OCI-LY7 (cell line): ENCODE results near the gene TMC8. TPM values are rescaled to one million over a fixed set of nuclear protein-coding genes. Genes with fewer than 3 reads are reported as not detected.

ENCODE experiments used
- BruUV-seq: library from RNA; stranded (reverse); fragments of 400-500 nt; replicated peaks from 2 replicates; lab custom pipeline; 2021; lab: Mats Ljungman, UMichigan
- CTCF ChIA-PET: fragments of 300-600 bp; sonication (Branson Sonifier 250); formaldehyde crosslinking; loops from one replicate; lab custom pipeline; 2022; ENCODE audit warnings: antibody characterized with exemption; ENCODE audit not compliant: unreplicated experiment; lab: Charles Lee
- POLR2A ChIA-PET: fragments of 300-600 bp; sonication (Branson Sonifier 250); formaldehyde crosslinking; loops from one replicate; lab custom pipeline; 2022; ENCODE audit warnings: antibody characterized with exemption; lab: Charles Lee
- DNase-seq: peaks from one replicate; pipeline ENCODE4 v3.0.0-alpha.2; 2015; ENCODE audit warnings: low spot score
- H2AFZ ChIP-seq: fragments of 200-600 bp; sonication (generic), shearing (Covaris generic); 2 replicates; pipeline ENCODE4 v1.6.1; 2014; ENCODE audit warnings: mild to moderate bottlenecking, antibody characterized with exemption, low read length, moderate library complexity
- H3K27ac ChIP-seq: fragments of 200-600 bp; sonication (generic); 2 replicates; pipeline ENCODE4 v1.5.1; 2014; ENCODE audit warnings: mixed run types, low read depth, mild to moderate bottlenecking, moderate library complexity, low read length, inconsistent platforms; ENCODE audit not compliant: poor library complexity, severe bottlenecking
- H3K36me3 ChIP-seq: fragments of 200-600 bp; sonication (generic); 2 replicates; pipeline ENCODE4 v1.6.1; 2014; ENCODE audit warnings: mild to moderate bottlenecking, antibody characterized with exemption, low read length, moderate library complexity, mixed read lengths; ENCODE audit not compliant: insufficient read depth
- H3K4me1 ChIP-seq: fragments of 200-600 bp; sonication (generic); 2 replicates; pipeline ENCODE4 v1.5.1; 2014; ENCODE audit warnings: mild to moderate bottlenecking, low read length; ENCODE audit not compliant: insufficient read depth, poor library complexity, severe bottlenecking
- H3K4me2 ChIP-seq: fragments of 200-600 bp; sonication (generic); 2 replicates; pipeline ENCODE4 v1.6.1; 2014; ENCODE audit warnings: mild to moderate bottlenecking, low read length
- H3K4me3 ChIP-seq: fragments of 200-600 bp; sonication (generic); 2 replicates; pipeline ENCODE4 v1.5.1; 2014; ENCODE audit warnings: mild to moderate bottlenecking, low read depth, low read length; ENCODE audit not compliant: poor library complexity, severe bottlenecking
- H3K79me2 ChIP-seq: fragments of 200-600 bp; sonication (generic); 2 replicates; pipeline ENCODE4 v1.6.1; 2016; ENCODE audit warnings: low read depth, mild to moderate bottlenecking, low read length, moderate library complexity, mixed read lengths; ENCODE audit not compliant: insufficient read depth
- H3K9me2 ChIP-seq: fragments of 200-600 bp; sonication (generic); 2 replicates; pipeline ENCODE4 v1.6.1; 2016; ENCODE audit warnings: mild to moderate bottlenecking, low read length, mixed read lengths; ENCODE audit not compliant: insufficient read depth
- H3K9me3 ChIP-seq: fragments of 200-600 bp; sonication (generic); 2 replicates; pipeline ENCODE4 v1.6.1; 2014; ENCODE audit warnings: mild to moderate bottlenecking, mixed run types, low read length, mixed read lengths
- H4K20me1 ChIP-seq: fragments of 200-600 bp; sonication (generic); 2 replicates; pipeline ENCODE4 v1.6.1; 2014; ENCODE audit warnings: mild to moderate bottlenecking, antibody characterized with exemption, low read length, moderate library complexity, mixed read lengths; ENCODE audit not compliant: insufficient read depth
- CTCF ChIP-seq: fragments of 200-600 bp; sonication (generic); conservative IDR thresholded peaks from 2 replicates; pipeline ENCODE4 v1.5.1; 2014; ENCODE audit warnings: mild to moderate bottlenecking, antibody characterized with exemption, low read length, moderate library complexity, mixed read lengths
- EZH2phosphoT487 ChIP-seq: fragments of 200-600 bp; sonication (generic); IDR thresholded peaks from 2 replicates; pipeline ENCODE4 v1.6.1; 2018; ENCODE audit warnings: low read depth, borderline replicate concordance, mild to moderate bottlenecking, mixed run types, antibody characterized with exemption, low read length, moderate library complexity, mixed read lengths
- intact Hi-C: fragments of 100-400 bp; cut with micrococcal nuclease; formaldehyde crosslinking; loops from one replicate; pipeline ENCODE4 v1.10.0; 2022; ENCODE audit not compliant: unreplicated experiment
- total RNA-seq, 2 experiments: library from RNA; depleted of rRNA in 1 of 2; stranded (reverse); fragments of >200 nt in 1 of 2; shearing (Covaris generic) in 1 of 2; gene quantifications; 2 replicates each; pipeline ENCODE4 v1.2.3, GENCODE V29; 2014 to 2022

TMC8 gene
- total RNA-seq, 2 experiments from 2014 or later: 83.8 to 236 TPM

- BruUV-seq: no TSS peak
- Histone ChIP-seq H3K36me3 (no peaks in the 10 kb centered on the region), H3K9me3 (no peaks in the 10 kb centered on the region), H2AFZ (no peak overlapping the region), H3K4me1 (peaks cover 55% of the 10 kb centered on the region), H3K4me3 (no peak overlapping the region), H3K79me2 (no peaks in the 10 kb centered on the region), H4K20me1 (no peaks in the 10 kb centered on the region), H3K27ac (peak overlapping the region; percentile 68), H3K4me2 (peak overlapping the region; percentile 72), H3K9me2 (no peaks in the 10 kb centered on the region)
- intact Hi-C loops: no loop called here
- TF ChIP-seq EZH2phosphoT487: no peak
- no peak for TF ChIP-seq CTCF
- ChIA-PET POLR2A (interaction anchor here (0.7 to 1.1 kb wide), 4 partner anchors 8 to 457 kb away, joined by 3 to 4 read pairs (median 4); partner anchors contain the start of gene TMC8), CTCF (no interaction called here)
- DNase-seq: no peak
Measured at GRCh38 chr17:78148286-78149016, 17.9 kb downstream of the TMC8 start.

DNA sequence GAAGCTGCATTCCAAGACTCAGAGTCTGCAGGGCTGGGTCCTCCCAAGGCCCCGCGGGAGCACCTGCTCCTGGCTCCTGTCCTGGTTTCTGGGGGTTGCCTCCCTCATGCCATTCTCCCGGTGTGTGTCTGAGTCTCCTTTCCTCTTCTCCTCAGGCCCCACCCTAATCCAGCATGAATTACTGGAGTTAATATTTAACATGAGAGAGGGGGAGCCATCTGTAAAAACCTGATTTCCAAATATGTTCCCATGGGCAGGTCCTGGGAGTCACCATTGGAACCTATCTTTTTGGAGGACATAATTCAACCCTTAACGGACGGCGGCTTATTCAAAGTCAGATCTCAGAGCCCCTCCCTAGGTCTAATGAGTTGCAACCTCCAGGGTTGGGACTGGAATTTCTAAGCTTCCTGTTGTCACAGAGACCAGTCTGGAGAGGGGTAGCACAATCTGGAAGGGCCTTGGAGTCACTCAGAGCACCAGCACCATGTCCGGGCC lies 21.0 kb downstream of the TMC8 start:
- Histone ChIP-seq H3K9me2 (no peaks in the 10 kb centered on the region), H3K4me1 (peaks cover 71% of the 10 kb centered on the region), H3K9me3 (no peaks in the 10 kb centered on the region), H3K4me3 (no peak overlapping the region), H3K79me2 (no peaks in the 10 kb centered on the region), H3K27ac (no peak overlapping the region), H3K4me2 (no peak overlapping the region; the same call in 1 of the 2 replicates), H4K20me1 (no peaks in the 10 kb centered on the region), H2AFZ (no peak overlapping the region), H3K36me3 (no peaks in the 10 kb centered on the region)
- no peak for DNase-seq
- CTCF ChIA-PET: interaction anchor here (0.6 kb wide), 1 partner anchor 1645 kb away, joined by 3 read pairs; no protein-coding TSS in a partner anchor
- intact Hi-C loops: loop anchor here (2.0 kb wide), 1 partner anchor 17 kb away; the partner anchor contains the start of gene SYNGR2
- TF ChIP-seq CTCF: no peak
- TF ChIP-seq EZH2phosphoT487: no peak
- no TSS peak for BruUV-seq
- POLR2A ChIA-PET: interaction anchor here (0.6 to 0.8 kb wide), 2 partner anchors 16 to 98 kb away, joined by 5 to 6 read pairs; no protein-coding TSS in a partner anchor
